OCI-LY3 (cell line): Measurements from ENCODE around the gene THRB.

Experiments
- H2AFZ ChIP-seq: fragments of 200-600, 300-600 bp; shearing (Covaris generic); 2 replicates; pipeline ENCODE4 v1.6.0; 2014; ENCODE audit warnings: antibody characterized with exemption, low read depth, low read length
- H3K27ac ChIP-seq: fragments of 200-600, 300-600 bp; sonication (generic); 2 replicates; pipeline ENCODE4 v1.5.1; 2014; ENCODE audit warnings: mild to moderate bottlenecking, low read length, moderate library complexity, mixed read lengths
- H3K27me3 ChIP-seq: fragments of 200-600, 300-600 bp; sonication (generic); 2 replicates; pipeline ENCODE4 v1.6.1; 2014; ENCODE audit warnings: low read depth, low read length, mixed read lengths
- H3K36me3 ChIP-seq: fragments of 200-600, 300-600 bp; sonication (generic); replicated peaks from 2 replicates; pipeline ENCODE3; 2014; ENCODE audit warnings: low read depth, low read length, mixed read lengths
- H3K4me1 ChIP-seq: fragments of 300-600, 200-600 bp; sonication (generic); 2 replicates; pipeline ENCODE4 v1.6.1; 2014; ENCODE audit warnings: low read length, mixed read lengths
- H3K4me2 ChIP-seq: fragments of 200-600, 300-600 bp; sonication (generic); 2 replicates; pipeline ENCODE4 v1.6.1; 2014; ENCODE audit warnings: low read length, mixed read lengths
- H3K4me3 ChIP-seq: fragments of 300-600, 200-600 bp; sonication (generic); 2 replicates; pipeline ENCODE4 v1.5.1; 2014; ENCODE audit warnings: antibody characterized with exemption, mild to moderate bottlenecking, low read length, moderate library complexity
- H3K79me2 ChIP-seq: fragments of 300-600, 200-600 bp; shearing (Covaris generic); 2 replicates; pipeline ENCODE4 v1.6.1; 2014; ENCODE audit warnings: mild to moderate bottlenecking, low read length, mixed read lengths
- H3K9ac ChIP-seq: fragments of 300-600, 200-600 bp; shearing (Covaris generic); 2 replicates; pipeline ENCODE4 v1.6.0; 2014; ENCODE audit warnings: mild to moderate bottlenecking, low read length, moderate library complexity
- H3K9me3 ChIP-seq: fragments of 200-600, 300-600 bp; shearing (Covaris generic); 2 replicates; pipeline ENCODE4 v1.6.1; 2014; ENCODE audit warnings: low read length, mixed read lengths; ENCODE audit not compliant: insufficient read depth
- H4K20me1 ChIP-seq: fragments of 200-600, 300-600 bp; sonication (generic); 2 replicates; pipeline ENCODE4 v1.6.1; 2016; ENCODE audit warnings: low read length, mixed read lengths; ENCODE audit not compliant: insufficient read depth
- CTCF ChIP-seq: fragments of 200-600, 300-600 bp; sonication (generic); IDR thresholded peaks from 2 replicates; pipeline ENCODE4 v1.5.1; 2014; ENCODE audit warnings: antibody characterized with exemption, low read length, low read depth
- EZH2phosphoT487 ChIP-seq: fragments of 200-600 bp; shearing (Covaris generic); IDR thresholded peaks from 2 replicates; pipeline ENCODE4 v1.6.1; 2018; ENCODE audit warnings: antibody characterized with exemption, mixed run types, low read depth

Gene THRB

GRCh38 chr3:24235121-24235520 is 259.5 kb downstream of the THRB start:
- Histone ChIP-seq H3K27me3 (no peaks in the 10 kb centered on the region), H3K4me2 (no peak overlapping the region), H3K9ac (no peak overlapping the region), H3K27ac (no peak overlapping the region), H4K20me1 (no peaks in the 10 kb centered on the region), H3K9me3 (no peaks in the 10 kb centered on the region), H3K36me3 (no peaks in the 10 kb centered on the region), H3K79me2 (no peaks in the 10 kb centered on the region), H2AFZ (no peak overlapping the region; the same call in 1 of the 2 replicates), H3K4me1 (peaks cover 9% of the 10 kb centered on the region), H3K4me3 (no peak overlapping the region)
- no peak for TF ChIP-seq EZH2phosphoT487
- TF ChIP-seq CTCF: no peak

GRCh38 chr3:24232784-24233183 is 261.9 kb downstream of the THRB start:
- no peak overlapping the region for H3K27ac ChIP-seq
- H3K9ac ChIP-seq: no peak overlapping the region
- TF ChIP-seq EZH2phosphoT487: no peak
- TF ChIP-seq CTCF: no peak
- H3K27me3 ChIP-seq: no peaks in the 10 kb centered on the region
- H2AFZ ChIP-seq: no peak overlapping the region
- H3K4me1 ChIP-seq: peaks cover 7% of the 10 kb centered on the region
- H3K79me2 ChIP-seq: no peaks in the 10 kb centered on the region
- H3K4me3 ChIP-seq: no peak overlapping the region
- no peaks in the 10 kb centered on the region for H3K36me3 ChIP-seq
- H3K4me2 ChIP-seq: no peak overlapping the region
- H4K20me1 ChIP-seq: no peaks in the 10 kb centered on the region
- H3K9me3 ChIP-seq: no peaks in the 10 kb centered on the region

- Histone ChIP-seq H3K9me3 (no peaks in the 10 kb centered on the region), H3K4me3 (no peak overlapping the region), H3K27me3 (no peaks in the 10 kb centered on the region), H3K4me2 (no peak overlapping the region), H3K9ac (no peak overlapping the region), H3K4me1 (peaks cover 6% of the 10 kb centered on the region), H4K20me1 (no peaks in the 10 kb centered on the region), H3K36me3 (no peaks in the 10 kb centered on the region), H3K27ac (no peak overlapping the region), H2AFZ (no peak overlapping the region), H3K79me2 (no peaks in the 10 kb centered on the region)
- TF ChIP-seq EZH2phosphoT487 (no peak), CTCF (no peak)
Observed at GRCh38 chr3:24229468-24230221, 265.0 kb downstream of the THRB start.

GRCh38 chr3:24227635-24228034 is 267.0 kb downstream of the THRB start:
- 0 out of 2 replicates have a peak, but pooled peaks cover 4% of the 10 kb centered on the region for H3K27me3 ChIP-seq
- H3K36me3 ChIP-seq: no peaks in the 10 kb centered on the region
- H3K4me1 ChIP-seq: peaks cover 11% of the 10 kb centered on the region
- TF ChIP-seq EZH2phosphoT487 (no peak), CTCF (no peak)
- H3K4me2 ChIP-seq: no peak overlapping the region
- H3K79me2 ChIP-seq: no peaks in the 10 kb centered on the region
- H3K9me3 ChIP-seq: no peaks in the 10 kb centered on the region
- no peaks in the 10 kb centered on the region for H4K20me1 ChIP-seq
- no peak overlapping the region for H2AFZ ChIP-seq
- H3K9ac ChIP-seq: no peak overlapping the region
- no peak overlapping the region for H3K4me3 ChIP-seq
- no peak overlapping the region for H3K27ac ChIP-seq
